ENCODE measurements around the gene LHPP.

GRCh38 chr10:124557167-124557566, 95.5 kb downstream of the LHPP start:
- TF ChIP-seq POLR2A (IDR thresholded peaks at IDR 0.05; ENCODE audit: low read depth, low read length) (no peak), TAF1 (IDR thresholded peaks at IDR 0.05; ENCODE audit: low read depth, low read length) (no peak), PAX5 (IDR thresholded peaks at IDR 0.05; ENCODE audit: insufficient read depth, low read length, severe bottlenecking) (no peak), POLR2AphosphoS5 (IDR thresholded peaks at IDR 0.05; ENCODE audit: low read depth, low read length) (no peak), SPI1 (IDR thresholded peaks at IDR 0.05; ENCODE audit: low read depth, low read length) (no peak), POU2F2 (IDR thresholded peaks at IDR 0.05; ENCODE audit: low read depth, low read length) (no peak)
